SK-N-SH treated with all-trans-retinoic acid at 6 μM for 48 hours (cell line): Measurements from ENCODE around the gene NSFL1C.

Source experiments
- ATAC-seq: fragments of 200-7000 bp; cut with Tn5 transposase; 3 replicates; pipeline ENCODE4 v1.9.1; 2020; ENCODE audit warnings: mild to moderate bottlenecking, moderate library complexity
- BACH2 ChIP-seq: fragments of 250-450 bp; sonication (Bioruptor Pico); IDR thresholded peaks from 2 replicates; pipeline ENCODE4 v1.9.0; 2021; ENCODE audit warnings: mild to moderate bottlenecking, borderline replicate concordance
- CSDC2 ChIP-seq: fragments of 250-450 bp; sonication (Bioruptor Pico); IDR thresholded peaks from 2 replicates; pipeline ENCODE4 v1.5.0; 2020; ENCODE audit warnings: mild to moderate bottlenecking, moderate library complexity
- CSRNP3 ChIP-seq: fragments of 250-450 bp; sonication (Bioruptor Pico); IDR thresholded peaks from 2 replicates; pipeline ENCODE4 v1.5.1; 2021; ENCODE audit warnings: mild to moderate bottlenecking, moderate library complexity
- ESRRG ChIP-seq: fragments of 250-450 bp; sonication (Bioruptor Pico); IDR thresholded peaks from 2 replicates; pipeline ENCODE4 v1.6.1; 2021; ENCODE audit warnings: mild to moderate bottlenecking
- GLIS3 ChIP-seq: fragments of 250-450 bp; sonication (Bioruptor Pico); IDR thresholded peaks from 2 replicates; pipeline ENCODE4 v1.5.0; 2020; ENCODE audit warnings: mild to moderate bottlenecking, moderate library complexity
- PATZ1 ChIP-seq: fragments of 250-450 bp; sonication (Bioruptor Pico); IDR thresholded peaks from 2 replicates; pipeline ENCODE4 v1.8.0; 2020; ENCODE audit warnings: mild to moderate bottlenecking, moderate library complexity, borderline replicate concordance
- PPARA ChIP-seq: fragments of 250-450 bp; sonication (Bioruptor Pico); IDR thresholded peaks from 2 replicates; pipeline ENCODE4 v1.5.0; 2020; ENCODE audit warnings: mild to moderate bottlenecking, borderline replicate concordance
- RARB ChIP-seq: fragments of 250-450 bp; sonication (Bioruptor Pico); IDR thresholded peaks from 2 replicates; pipeline ENCODE4 v1.8.0; 2021; ENCODE audit warnings: mild to moderate bottlenecking, moderate library complexity
- TCF4 ChIP-seq: fragments of 250-450 bp; sonication (Bioruptor Pico); IDR thresholded peaks from 2 replicates; pipeline ENCODE4 v1.8.0; 2021; ENCODE audit warnings: mild to moderate bottlenecking, moderate library complexity, borderline replicate concordance
- TOX ChIP-seq: fragments of 250-450 bp; sonication (Bioruptor Pico); IDR thresholded peaks from 2 replicates; pipeline ENCODE4 v1.8.0; 2021; ENCODE audit warnings: mild to moderate bottlenecking, moderate library complexity, borderline replicate concordance
- ZC3H10 ChIP-seq: fragments of 250-450 bp; sonication (Bioruptor Pico); IDR thresholded peaks from 2 replicates; pipeline ENCODE4 v1.5.1; 2021; ENCODE audit warnings: mild to moderate bottlenecking, moderate library complexity
- ZFP3 ChIP-seq: fragments of 250-450 bp; sonication (Bioruptor Pico); IDR thresholded peaks from 2 replicates; pipeline ENCODE4 v1.5.0; 2020; ENCODE audit warnings: mild to moderate bottlenecking, moderate library complexity
- ZFP30 ChIP-seq: fragments of 450-650 bp; formaldehyde crosslinking; IDR thresholded peaks from 2 replicates; pipeline ENCODE4 v1.5.0; 2022; ENCODE audit warnings: mild to moderate bottlenecking, moderate library complexity
- ZNF565 ChIP-seq: fragments of 450-650 bp; formaldehyde crosslinking; conservative IDR thresholded peaks from 2 replicates; pipeline ENCODE4 v1.5.0; 2020; ENCODE audit warnings: low read depth, mild to moderate bottlenecking, moderate library complexity
- ZNF70 ChIP-seq: fragments of 450-650 bp; formaldehyde crosslinking; IDR thresholded peaks from 2 replicates; pipeline ENCODE4 v1.5.0; 2020; ENCODE audit warnings: mild to moderate bottlenecking, moderate library complexity
- ZNF8 ChIP-seq: fragments of 450-650 bp; formaldehyde crosslinking; IDR thresholded peaks from 2 replicates; pipeline ENCODE4 v1.5.0; 2020; ENCODE audit warnings: mild to moderate bottlenecking, moderate library complexity
- TF ChIP-seq, protein P1 (sequence below): fragments of 250-450 bp; sonication (Bioruptor Pico); IDR thresholded peaks from 2 replicates; pipeline ENCODE4 v1.8.0; 2021; ENCODE audit warnings: low read depth, mild to moderate bottlenecking, moderate library complexity, borderline replicate concordance
- TF ChIP-seq, protein P2 (sequence below): fragments of 250-450 bp; sonication (Bioruptor Pico); IDR thresholded peaks from 2 replicates; pipeline ENCODE4 v1.5.1; 2020; ENCODE audit warnings: low read depth, mild to moderate bottlenecking, moderate library complexity
- TF ChIP-seq, protein P3 (sequence below): fragments of 250-450 bp; sonication (Bioruptor Pico); IDR thresholded peaks from 2 replicates; pipeline ENCODE4 v1.5.0; 2020; ENCODE audit warnings: mild to moderate bottlenecking, moderate library complexity

NSFL1C gene

GRCh38 chr20:1491281-1491840 is 24.7 kb upstream of the NSFL1C start, which contains the start of gene SIRPB2:
SIRPB2 (minus strand) TSS chr20:1491420; CDS start chr20:1491359, 61 bp downstream.
- ATAC-seq = no peak
- TF ChIP-seq CSRNP3 (CRISPR knock-in tag) = no peak
- TF ChIP-seq ESRRG (CRISPR knock-in tag) = no peak
- TF ChIP-seq, protein P1, sequence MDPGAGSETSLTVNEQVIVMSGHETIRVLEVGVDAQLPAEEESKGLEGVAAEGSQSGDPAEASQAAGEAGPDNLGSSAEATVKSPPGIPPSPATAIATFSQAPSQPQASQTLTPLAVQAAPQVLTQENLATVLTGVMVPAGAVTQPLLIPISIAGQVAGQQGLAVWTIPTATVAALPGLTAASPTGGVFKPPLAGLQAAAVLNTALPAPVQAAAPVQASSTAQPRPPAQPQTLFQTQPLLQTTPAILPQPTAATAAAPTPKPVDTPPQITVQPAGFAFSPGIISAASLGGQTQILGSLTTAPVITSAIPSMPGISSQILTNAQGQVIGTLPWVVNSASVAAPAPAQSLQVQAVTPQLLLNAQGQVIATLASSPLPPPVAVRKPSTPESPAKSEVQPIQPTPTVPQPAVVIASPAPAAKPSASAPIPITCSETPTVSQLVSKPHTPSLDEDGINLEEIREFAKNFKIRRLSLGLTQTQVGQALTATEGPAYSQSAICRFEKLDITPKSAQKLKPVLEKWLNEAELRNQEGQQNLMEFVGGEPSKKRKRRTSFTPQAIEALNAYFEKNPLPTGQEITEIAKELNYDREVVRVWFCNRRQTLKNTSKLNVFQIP (CRISPR knock-in tag) = no peak
- TF ChIP-seq RARB (CRISPR knock-in tag) = no peak
- TF ChIP-seq ZFP3 (CRISPR knock-in tag) = no peak
- TF ChIP-seq ZC3H10 (CRISPR knock-in tag) = no peak
- no peak for TF ChIP-seq ZNF565 (CRISPR knock-in tag)
- no peak for TF ChIP-seq ZNF8 (CRISPR knock-in tag)
- no peak for TF ChIP-seq GLIS3 (CRISPR knock-in tag)
- no peak for TF ChIP-seq ZFP30
- TF ChIP-seq BACH2 (CRISPR knock-in tag) = no peak
- TF ChIP-seq ZNF70 = no peak
- TF ChIP-seq TCF4 (CRISPR knock-in tag) = no peak

- ATAC-seq = no peak
- no peak for TF ChIP-seq CSRNP3 (CRISPR knock-in tag)
- no peak for TF ChIP-seq ZC3H10 (CRISPR knock-in tag)
Measured at GRCh38 chr20:1490643-1491195, 24.1 kb upstream of the NSFL1C start.

GRCh38 chr20:1489764-1490436 is 23.3 kb upstream of the NSFL1C start:
- ATAC-seq = no peak
- TF ChIP-seq ZNF565 (CRISPR knock-in tag) (no peak), PATZ1 (CRISPR knock-in tag) (no peak), GLIS3 (CRISPR knock-in tag) (no peak), BACH2 (CRISPR knock-in tag) (no peak), ZFP3 (CRISPR knock-in tag) (no peak), CSRNP3 (CRISPR knock-in tag) (no peak), ZNF8 (CRISPR knock-in tag) (no peak), ZNF70 (no peak), RARB (CRISPR knock-in tag) (no peak), CSDC2 (CRISPR knock-in tag) (no peak), ZFP30 (no peak), TOX (no peak), ESRRG (CRISPR knock-in tag) (no peak), TCF4 (CRISPR knock-in tag) (no peak), PPARA (CRISPR knock-in tag) (no peak)
- TF ChIP-seq, protein P2, sequence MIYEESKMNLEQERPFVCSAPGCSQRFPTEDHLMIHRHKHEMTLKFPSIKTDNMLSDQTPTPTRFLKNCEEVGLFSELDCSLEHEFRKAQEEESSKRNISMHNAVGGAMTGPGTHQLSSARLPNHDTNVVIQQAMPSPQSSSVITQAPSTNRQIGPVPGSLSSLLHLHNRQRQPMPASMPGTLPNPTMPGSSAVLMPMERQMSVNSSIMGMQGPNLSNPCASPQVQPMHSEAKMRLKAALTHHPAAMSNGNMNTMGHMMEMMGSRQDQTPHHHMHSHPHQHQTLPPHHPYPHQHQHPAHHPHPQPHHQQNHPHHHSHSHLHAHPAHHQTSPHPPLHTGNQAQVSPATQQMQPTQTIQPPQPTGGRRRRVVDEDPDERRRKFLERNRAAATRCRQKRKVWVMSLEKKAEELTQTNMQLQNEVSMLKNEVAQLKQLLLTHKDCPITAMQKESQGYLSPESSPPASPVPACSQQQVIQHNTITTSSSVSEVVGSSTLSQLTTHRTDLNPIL (CRISPR knock-in tag) = no peak
- TF ChIP-seq, protein P3, sequence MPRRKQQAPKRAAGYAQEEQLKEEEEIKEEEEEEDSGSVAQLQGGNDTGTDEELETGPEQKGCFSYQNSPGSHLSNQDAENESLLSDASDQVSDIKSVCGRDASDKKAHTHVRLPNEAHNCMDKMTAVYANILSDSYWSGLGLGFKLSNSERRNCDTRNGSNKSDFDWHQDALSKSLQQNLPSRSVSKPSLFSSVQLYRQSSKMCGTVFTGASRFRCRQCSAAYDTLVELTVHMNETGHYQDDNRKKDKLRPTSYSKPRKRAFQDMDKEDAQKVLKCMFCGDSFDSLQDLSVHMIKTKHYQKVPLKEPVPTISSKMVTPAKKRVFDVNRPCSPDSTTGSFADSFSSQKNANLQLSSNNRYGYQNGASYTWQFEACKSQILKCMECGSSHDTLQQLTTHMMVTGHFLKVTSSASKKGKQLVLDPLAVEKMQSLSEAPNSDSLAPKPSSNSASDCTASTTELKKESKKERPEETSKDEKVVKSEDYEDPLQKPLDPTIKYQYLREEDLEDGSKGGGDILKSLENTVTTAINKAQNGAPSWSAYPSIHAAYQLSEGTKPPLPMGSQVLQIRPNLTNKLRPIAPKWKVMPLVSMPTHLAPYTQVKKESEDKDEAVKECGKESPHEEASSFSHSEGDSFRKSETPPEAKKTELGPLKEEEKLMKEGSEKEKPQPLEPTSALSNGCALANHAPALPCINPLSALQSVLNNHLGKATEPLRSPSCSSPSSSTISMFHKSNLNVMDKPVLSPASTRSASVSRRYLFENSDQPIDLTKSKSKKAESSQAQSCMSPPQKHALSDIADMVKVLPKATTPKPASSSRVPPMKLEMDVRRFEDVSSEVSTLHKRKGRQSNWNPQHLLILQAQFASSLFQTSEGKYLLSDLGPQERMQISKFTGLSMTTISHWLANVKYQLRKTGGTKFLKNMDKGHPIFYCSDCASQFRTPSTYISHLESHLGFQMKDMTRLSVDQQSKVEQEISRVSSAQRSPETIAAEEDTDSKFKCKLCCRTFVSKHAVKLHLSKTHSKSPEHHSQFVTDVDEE = no peak
- TF ChIP-seq, protein P1 (CRISPR knock-in tag) = no peak
